ENCODE results near the gene ZNF215.
"Not testable (repeated sequence)": the region's sequence is repeated elsewhere in the genome, so short reads cannot be mapped to it uniquely, and the experiment has no call there.

The ZNF215 gene

GRCh38 chr11:6926208-6927029 is at the start of gene ZNF215:
TSS of gene ZNF215 (plus strand) at chr11:6926426. CDS start at chr11:6932273, 5,847 bp downstream.
- DNase-seq = no peak

- no peak for DNase-seq
Measured at GRCh38 chr11:6876914-6877313, 49.3 kb upstream of the ZNF215 start.

- DNase-seq = no peak
Measured at GRCh38 chr11:6882751-6883150, 43.5 kb upstream of the ZNF215 start.

- DNase-seq = not testable (repeated sequence)
Measured at GRCh38 chr11:6887711-6888110, 38.5 kb upstream of the ZNF215 start.

- DNase-seq = no peak
Measured at GRCh38 chr11:6888830-6889229, 37.4 kb upstream of the ZNF215 start.

GRCh38 chr11:6889835-6890234 is 36.4 kb upstream of the ZNF215 start:
- no peak for DNase-seq

- no peak for DNase-seq
Measured at GRCh38 chr11:6892400-6892799, 33.8 kb upstream of the ZNF215 start, which contains the start of gene OR2D2. TSS of gene OR2D2 (minus strand) at chr11:6892500. CDS start at chr11:6892500, 0 bp downstream.

GRCh38 chr11:6894097-6894496 is 32.1 kb upstream of the ZNF215 start:
- no peak for DNase-seq

- no peak for DNase-seq
Measured at GRCh38 chr11:6895010-6895409, 31.2 kb upstream of the ZNF215 start.

GRCh38 chr11:6898911-6899310 is 27.3 kb upstream of the ZNF215 start:
- DNase-seq = no peak

- no peak for DNase-seq
Measured at GRCh38 chr11:6900327-6900999, 25.8 kb upstream of the ZNF215 start.

GRCh38 chr11:6904804-6905203 is 21.4 kb upstream of the ZNF215 start:
- DNase-seq = not testable (repeated sequence)

GRCh38 chr11:6911378-6911777 is 14.8 kb upstream of the ZNF215 start:
- DNase-seq = no peak

- no peak for DNase-seq
Measured at GRCh38 chr11:6911948-6912347, 14.3 kb upstream of the ZNF215 start.

- no peak for DNase-seq
Measured at GRCh38 chr11:6919698-6920097, 6.5 kb upstream of the ZNF215 start.

GRCh38 chr11:6920702-6921101 is 5.5 kb upstream of the ZNF215 start, which contains the start of gene OR2D3:
TSS of gene OR2D3 (plus strand) at chr11:6921002. CDS start at chr11:6921002, 0 bp downstream.
- no peak for DNase-seq

GRCh38 chr11:6925007-6925577 is 1.1 kb upstream of the ZNF215 start:
- no peak for DNase-seq

- no peak for DNase-seq
Measured at GRCh38 chr11:6925636-6926207, 504 bp upstream of the ZNF215 start.

- DNase-seq = no peak
Measured at GRCh38 chr11:6927030-6927617, 898 bp downstream of the ZNF215 start.

GRCh38 chr11:6928916-6929315 is 2.7 kb downstream of the ZNF215 start:
- no peak for DNase-seq

- DNase-seq = no peak
Measured at GRCh38 chr11:6931146-6931713, 5.0 kb downstream of the ZNF215 start.

- DNase-seq = no peak
Measured at GRCh38 chr11:6932145-6932544, 5.9 kb downstream of the ZNF215 start.

GRCh38 chr11:6941970-6942369 is 15.7 kb downstream of the ZNF215 start:
- DNase-seq = no peak

All from DMS 273 treated with DMSO at 0.1 percent for 48 hours (cell line).